Measurements from ENCODE around the gene BRS3.

BRS3 gene

GRCh38 chrX:136457303-136457917 lies 30.3 kb upstream of the BRS3 start:
- Histone ChIP-seq H2AFZ (ENCODE audit: low read length, unreplicated experiment) (no peak overlapping the region), H3K4me3 (ENCODE audit: low read depth, low read length) (no peak overlapping the region), H3K36me3 (ENCODE audit: insufficient read depth, low read length) (no peaks in the 10 kb centered on the region), H3K79me2 (ENCODE audit: control insufficient read depth, insufficient read depth, low read length, unreplicated experiment) (no peaks in the 10 kb centered on the region), H3K4me1 (ENCODE audit: control insufficient read depth, insufficient read depth, low read length, unreplicated experiment) (no peaks in the 10 kb centered on the region), H3K27ac (ENCODE audit: low read depth, low read length) (no peak overlapping the region), H3K27me3 (ENCODE audit: insufficient read depth, low read length) (no peaks in the 10 kb centered on the region)

- no peaks in the 10 kb centered on the region for H3K36me3 ChIP-seq (ENCODE audit: insufficient read depth, low read length)
- H3K27ac ChIP-seq (ENCODE audit: low read depth, low read length), result no peak overlapping the region
- H3K79me2 ChIP-seq (ENCODE audit: control insufficient read depth, insufficient read depth, low read length, unreplicated experiment), result no peaks in the 10 kb centered on the region
- no peak overlapping the region for H3K4me3 ChIP-seq (ENCODE audit: low read depth, low read length)
- no peaks in the 10 kb centered on the region for H3K4me1 ChIP-seq (ENCODE audit: control insufficient read depth, insufficient read depth, low read length, unreplicated experiment)
- no peak overlapping the region for H2AFZ ChIP-seq (ENCODE audit: low read length, unreplicated experiment)
- H3K27me3 ChIP-seq (ENCODE audit: insufficient read depth, low read length), result peaks cover 10% of the 10 kb centered on the region; the same call in 1 of the 2 replicates
Measured at GRCh38 chrX:136464589-136464988, 23.2 kb upstream of the BRS3 start.

GRCh38 chrX:136467303-136467702 lies 20.4 kb upstream of the BRS3 start:
- Histone ChIP-seq H3K36me3 (ENCODE audit: insufficient read depth, low read length) (no peaks in the 10 kb centered on the region), H3K4me3 (ENCODE audit: low read depth, low read length) (no peak overlapping the region), H2AFZ (ENCODE audit: low read length, unreplicated experiment) (no peak overlapping the region), H3K27ac (ENCODE audit: low read depth, low read length) (no peak overlapping the region), H3K27me3 (ENCODE audit: insufficient read depth, low read length) (peaks cover 10% of the 10 kb centered on the region; the same call in 1 of the 2 replicates), H3K79me2 (ENCODE audit: control insufficient read depth, insufficient read depth, low read length, unreplicated experiment) (no peaks in the 10 kb centered on the region), H3K4me1 (ENCODE audit: control insufficient read depth, insufficient read depth, low read length, unreplicated experiment) (no peaks in the 10 kb centered on the region)

- no peak overlapping the region for H2AFZ ChIP-seq (ENCODE audit: low read length, unreplicated experiment)
Measured at GRCh38 chrX:136468391-136469103, 19.2 kb upstream of the BRS3 start.

GRCh38 chrX:136473663-136474062 lies 14.1 kb upstream of the BRS3 start:
- no peaks in the 10 kb centered on the region for H3K79me2 ChIP-seq (ENCODE audit: control insufficient read depth, insufficient read depth, low read length, unreplicated experiment)
- no peaks in the 10 kb centered on the region for H3K36me3 ChIP-seq (ENCODE audit: insufficient read depth, low read length)
- no peaks in the 10 kb centered on the region for H3K4me1 ChIP-seq (ENCODE audit: control insufficient read depth, insufficient read depth, low read length, unreplicated experiment)
- no peak overlapping the region for H3K27ac ChIP-seq (ENCODE audit: low read depth, low read length)
- H3K4me3 ChIP-seq (ENCODE audit: low read depth, low read length), result no peak overlapping the region
- H2AFZ ChIP-seq (ENCODE audit: low read length, unreplicated experiment), result no peak overlapping the region
- H3K27me3 ChIP-seq (ENCODE audit: insufficient read depth, low read length), result no peaks in the 10 kb centered on the region

More at GRCh38 chrX:136468391-136469103, 19.2 kb upstream of the BRS3 start:
- Histone ChIP-seq H3K4me3 (ENCODE audit: low read depth, low read length) (no peak overlapping the region), H3K27me3 (ENCODE audit: insufficient read depth, low read length) (peaks cover 9% of the 10 kb centered on the region; the same call in 1 of the 2 replicates), H3K27ac (ENCODE audit: low read depth, low read length) (no peak overlapping the region), H3K36me3 (ENCODE audit: insufficient read depth, low read length) (no peaks in the 10 kb centered on the region), H3K4me1 (ENCODE audit: control insufficient read depth, insufficient read depth, low read length, unreplicated experiment) (no peaks in the 10 kb centered on the region), H3K79me2 (ENCODE audit: control insufficient read depth, insufficient read depth, low read length, unreplicated experiment) (no peaks in the 10 kb centered on the region)

- H3K27ac ChIP-seq (ENCODE audit: low read depth, low read length), result no peak overlapping the region
- H3K27me3 ChIP-seq (ENCODE audit: insufficient read depth, low read length), result no peaks in the 10 kb centered on the region
- no peak overlapping the region for H3K4me3 ChIP-seq (ENCODE audit: low read depth, low read length)
- H2AFZ ChIP-seq (ENCODE audit: low read length, unreplicated experiment), result no peak overlapping the region
- H3K79me2 ChIP-seq (ENCODE audit: control insufficient read depth, insufficient read depth, low read length, unreplicated experiment), result no peaks in the 10 kb centered on the region
- no peaks in the 10 kb centered on the region for H3K36me3 ChIP-seq (ENCODE audit: insufficient read depth, low read length)
- H3K4me1 ChIP-seq (ENCODE audit: control insufficient read depth, insufficient read depth, low read length, unreplicated experiment), result no peaks in the 10 kb centered on the region
Measured at GRCh38 chrX:136475236-136475635, 12.5 kb upstream of the BRS3 start.

- Histone ChIP-seq H3K27me3 (ENCODE audit: insufficient read depth, low read length) (no peaks in the 10 kb centered on the region), H3K4me1 (ENCODE audit: control insufficient read depth, insufficient read depth, low read length, unreplicated experiment) (no peaks in the 10 kb centered on the region), H2AFZ (ENCODE audit: low read length, unreplicated experiment) (no peak overlapping the region), H3K27ac (ENCODE audit: low read depth, low read length) (no peak overlapping the region), H3K79me2 (ENCODE audit: control insufficient read depth, insufficient read depth, low read length, unreplicated experiment) (no peaks in the 10 kb centered on the region), H3K36me3 (ENCODE audit: insufficient read depth, low read length) (no peaks in the 10 kb centered on the region), H3K4me3 (ENCODE audit: low read depth, low read length) (no peak overlapping the region)
Measured at GRCh38 chrX:136476501-136476900, 11.2 kb upstream of the BRS3 start.

GRCh38 chrX:136477026-136477425 lies 10.7 kb upstream of the BRS3 start:
- no peaks in the 10 kb centered on the region for H3K79me2 ChIP-seq (ENCODE audit: control insufficient read depth, insufficient read depth, low read length, unreplicated experiment)
- no peaks in the 10 kb centered on the region for H3K36me3 ChIP-seq (ENCODE audit: insufficient read depth, low read length)
- H3K27me3 ChIP-seq (ENCODE audit: insufficient read depth, low read length), result no peaks in the 10 kb centered on the region
- H2AFZ ChIP-seq (ENCODE audit: low read length, unreplicated experiment), result no peak overlapping the region
- no peaks in the 10 kb centered on the region for H3K4me1 ChIP-seq (ENCODE audit: control insufficient read depth, insufficient read depth, low read length, unreplicated experiment)
- no peak overlapping the region for H3K27ac ChIP-seq (ENCODE audit: low read depth, low read length)
- no peak overlapping the region for H3K4me3 ChIP-seq (ENCODE audit: low read depth, low read length)

GRCh38 chrX:136480383-136480782 lies 7.4 kb upstream of the BRS3 start:
- Histone ChIP-seq H3K27me3 (ENCODE audit: insufficient read depth, low read length) (peaks cover 27% of the 10 kb centered on the region), H3K79me2 (ENCODE audit: control insufficient read depth, insufficient read depth, low read length, unreplicated experiment) (no peaks in the 10 kb centered on the region), H3K4me1 (ENCODE audit: control insufficient read depth, insufficient read depth, low read length, unreplicated experiment) (no peaks in the 10 kb centered on the region), H2AFZ (ENCODE audit: low read length, unreplicated experiment) (no peak overlapping the region), H3K4me3 (ENCODE audit: low read depth, low read length) (no peak overlapping the region), H3K36me3 (ENCODE audit: insufficient read depth, low read length) (no peaks in the 10 kb centered on the region), H3K27ac (ENCODE audit: low read depth, low read length) (no peak overlapping the region)

GRCh38 chrX:136488706-136489105 lies 959 bp downstream of the BRS3 start:
- Histone ChIP-seq H3K27ac (ENCODE audit: low read depth, low read length) (no peak overlapping the region), H2AFZ (ENCODE audit: low read length, unreplicated experiment) (no peak overlapping the region), H3K4me1 (ENCODE audit: control insufficient read depth, insufficient read depth, low read length, unreplicated experiment) (no peaks in the 10 kb centered on the region), H3K4me3 (ENCODE audit: low read depth, low read length) (no peak overlapping the region), H3K27me3 (ENCODE audit: insufficient read depth, low read length) (peaks cover 60% of the 10 kb centered on the region), H3K79me2 (ENCODE audit: control insufficient read depth, insufficient read depth, low read length, unreplicated experiment) (no peaks in the 10 kb centered on the region), H3K36me3 (ENCODE audit: insufficient read depth, low read length) (no peaks in the 10 kb centered on the region)

- no peak overlapping the region for H3K4me3 ChIP-seq (ENCODE audit: low read depth, low read length)
- no peaks in the 10 kb centered on the region for H3K79me2 ChIP-seq (ENCODE audit: control insufficient read depth, insufficient read depth, low read length, unreplicated experiment)
- H2AFZ ChIP-seq (ENCODE audit: low read length, unreplicated experiment), result no peak overlapping the region
- H3K27me3 ChIP-seq (ENCODE audit: insufficient read depth, low read length), result peaks cover 31% of the 10 kb centered on the region
- no peaks in the 10 kb centered on the region for H3K4me1 ChIP-seq (ENCODE audit: control insufficient read depth, insufficient read depth, low read length, unreplicated experiment)
- no peaks in the 10 kb centered on the region for H3K36me3 ChIP-seq (ENCODE audit: insufficient read depth, low read length)
- no peak overlapping the region for H3K27ac ChIP-seq (ENCODE audit: low read depth, low read length)
Measured at GRCh38 chrX:136491832-136492231, 4.1 kb downstream of the BRS3 start.

All from ACC112 (cell line).